Suprapubic skin (tissue), 4 donors: ENCODE measurements around the gene CEP83. TPM values are rescaled to one million over a fixed set of nuclear protein-coding genes. Genes with fewer than 3 reads are reported as not detected.
A peak's percentile ranks its signal among the peaks of the same experiment; 100 is the strongest.

Experiments
- DNase-seq, 2 donors: peaks; one replicate each; pipeline ENCODE4 v3.0.0-alpha.2; 2019; ENCODE audit warnings: low spot score in 2 of 2
- H3K27ac ChIP-seq: fragments of 200-600 bp; sonication (generic); one replicate; pipeline ENCODE4 v1.5.1; 2019
- H3K27me3 ChIP-seq: fragments of 200-600 bp; sonication (generic); one replicate; pipeline ENCODE4 v1.5.1; 2019
- H3K36me3 ChIP-seq: fragments of 200-600 bp; sonication (generic); one replicate; pipeline ENCODE4 v1.5.1; 2019
- H3K4me1 ChIP-seq: fragments of 200-600 bp; sonication (generic); one replicate; pipeline ENCODE4 v1.5.1; 2019
- H3K4me3 ChIP-seq: fragments of 200-600 bp; sonication (generic); one replicate; pipeline ENCODE4 v1.5.1; 2019; ENCODE audit warnings: mild to moderate bottlenecking
- H3K9me3 ChIP-seq: fragments of 200-600 bp; sonication (generic); one replicate; pipeline ENCODE4 v1.5.1; 2019
- EP300 ChIP-seq: sonication (generic); formaldehyde crosslinking; IDR thresholded peaks from one replicate; pipeline ENCODE4 v1.6.1; 2017; ENCODE audit warnings: antibody characterized with exemption
- POLR2A ChIP-seq, 2 donors: fragments of 450-650 bp; IDR thresholded peaks; one replicate each; pipeline ENCODE4 v1.6.1; 2017; ENCODE audit warnings: antibody characterized with exemption in 2 of 2, mild to moderate bottlenecking in 2 of 2, moderate library complexity in 2 of 2
- POLR2AphosphoS5 ChIP-seq, 3 donors: sonication (generic); formaldehyde crosslinking; IDR thresholded peaks; one replicate each; pipeline ENCODE4 v1.6.1; 2017; ENCODE audit warnings: antibody characterized with exemption in 3 of 3
- WGBS: methylation state at CpG from one replicate; pipeline ENCODE4 v1.1.5; 2018; 5-methylcytosine and 5-hydroxymethylcytosine counted together
- total RNA-seq, 4 donors: library from RNA; depleted of rRNA; stranded (reverse); fragments of >200 nt; gene quantifications; one replicate each; pipeline ENCODE4 v1.1.0, GENCODE V29; 2016
- TF ChIP-seq, protein P1 (sequence below), 2 donors: fragments of 200-600 bp in 1 of 2; fragments of 450-650 bp in 1 of 2; sonication (generic) in 1 of 2; IDR thresholded peaks; one replicate each; pipeline ENCODE4 v1.5.1; 2016 to 2019; ENCODE audit warnings: antibody characterized with exemption in 2 of 2, mild to moderate bottlenecking in 1 of 2, moderate library complexity in 1 of 2

Gene CEP83
- total RNA-seq, 4 donors from 2014 or later: 8.5 to 18.4 (median 12.6) TPM

- no peak for DNase-seq
- H3K4me3 ChIP-seq: no peak overlapping the region
- H3K36me3 ChIP-seq: no peaks in the 10 kb centered on the region
- H3K9me3 ChIP-seq: peaks cover 22% of the 10 kb centered on the region
- H3K27ac ChIP-seq: no peak overlapping the region
- TF ChIP-seq, protein P1, sequence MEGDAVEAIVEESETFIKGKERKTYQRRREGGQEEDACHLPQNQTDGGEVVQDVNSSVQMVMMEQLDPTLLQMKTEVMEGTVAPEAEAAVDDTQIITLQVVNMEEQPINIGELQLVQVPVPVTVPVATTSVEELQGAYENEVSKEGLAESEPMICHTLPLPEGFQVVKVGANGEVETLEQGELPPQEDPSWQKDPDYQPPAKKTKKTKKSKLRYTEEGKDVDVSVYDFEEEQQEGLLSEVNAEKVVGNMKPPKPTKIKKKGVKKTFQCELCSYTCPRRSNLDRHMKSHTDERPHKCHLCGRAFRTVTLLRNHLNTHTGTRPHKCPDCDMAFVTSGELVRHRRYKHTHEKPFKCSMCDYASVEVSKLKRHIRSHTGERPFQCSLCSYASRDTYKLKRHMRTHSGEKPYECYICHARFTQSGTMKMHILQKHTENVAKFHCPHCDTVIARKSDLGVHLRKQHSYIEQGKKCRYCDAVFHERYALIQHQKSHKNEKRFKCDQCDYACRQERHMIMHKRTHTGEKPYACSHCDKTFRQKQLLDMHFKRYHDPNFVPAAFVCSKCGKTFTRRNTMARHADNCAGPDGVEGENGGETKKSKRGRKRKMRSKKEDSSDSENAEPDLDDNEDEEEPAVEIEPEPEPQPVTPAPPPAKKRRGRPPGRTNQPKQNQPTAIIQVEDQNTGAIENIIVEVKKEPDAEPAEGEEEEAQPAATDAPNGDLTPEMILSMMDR (IDR thresholded peaks at IDR 0.05): no peak
- TF ChIP-seq EP300: no peak
- TF ChIP-seq POLR2A (IDR thresholded peaks at IDR 0.05): no peak
- no peak for TF ChIP-seq POLR2AphosphoS5 (IDR thresholded peaks at IDR 0.05)
- no peaks in the 10 kb centered on the region for H3K27me3 ChIP-seq
- H3K4me1 ChIP-seq: no peaks in the 10 kb centered on the region
- 98% methylated on average over 5 of the region's 5 CpGs for WGBS
Observed at GRCh38 chr12:94421868-94422740, 37.6 kb downstream of the CEP83 start.

- DNase-seq: no peak
- no peak overlapping the region for H3K4me3 ChIP-seq
- H3K27ac ChIP-seq: no peak overlapping the region
- TF ChIP-seq POLR2A (IDR thresholded peaks at IDR 0.05) (no peak), EP300 (no peak), POLR2AphosphoS5 (IDR thresholded peaks at IDR 0.05) (no peak)
- TF ChIP-seq, protein P1 (IDR thresholded peaks at IDR 0.05): no peak
- 91% methylated on average over 1 of the region's 1 CpG for WGBS
- no peaks in the 10 kb centered on the region for H3K36me3 ChIP-seq
- peaks cover 22% of the 10 kb centered on the region for H3K9me3 ChIP-seq
- H3K4me1 ChIP-seq: no peaks in the 10 kb centered on the region
- no peaks in the 10 kb centered on the region for H3K27me3 ChIP-seq
Observed at GRCh38 chr12:94418517-94418916, 41.1 kb downstream of the CEP83 start.

DNA sequence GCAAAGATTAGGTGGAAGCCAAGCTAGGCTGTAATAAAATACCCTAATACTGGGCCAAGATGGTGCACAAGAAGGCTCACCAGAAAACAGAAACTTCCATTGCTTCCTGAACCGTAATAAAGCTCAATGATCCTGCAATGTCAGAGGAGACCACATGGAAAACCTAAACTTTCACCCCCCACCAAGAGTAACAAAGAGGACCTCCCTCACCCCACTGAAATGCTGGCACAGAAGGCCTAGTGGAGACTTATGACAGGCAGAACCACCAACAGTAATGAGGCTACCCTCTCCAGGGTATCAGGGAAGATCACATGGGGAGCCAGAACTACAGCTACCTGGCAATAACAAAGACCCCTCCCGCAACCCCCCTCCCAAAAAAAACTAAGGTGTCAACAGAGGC lies 43.1 kb downstream of the CEP83 start:
- no peaks in the 10 kb centered on the region for H3K4me1 ChIP-seq
- no peak overlapping the region for H3K27ac ChIP-seq
- no peaks in the 10 kb centered on the region for H3K36me3 ChIP-seq
- no peaks in the 10 kb centered on the region for H3K27me3 ChIP-seq
- no peak overlapping the region for H3K4me3 ChIP-seq
- no peak for DNase-seq
- H3K9me3 ChIP-seq: peaks cover 8% of the 10 kb centered on the region
- no peak for TF ChIP-seq EP300
- no peak for TF ChIP-seq POLR2AphosphoS5 (IDR thresholded peaks at IDR 0.05)
- no peak for TF ChIP-seq POLR2A (IDR thresholded peaks at IDR 0.05)
- TF ChIP-seq, protein P1 (IDR thresholded peaks at IDR 0.05): no peak
- 81% methylated on average over 2 of the region's 2 CpGs for WGBS

DNA sequence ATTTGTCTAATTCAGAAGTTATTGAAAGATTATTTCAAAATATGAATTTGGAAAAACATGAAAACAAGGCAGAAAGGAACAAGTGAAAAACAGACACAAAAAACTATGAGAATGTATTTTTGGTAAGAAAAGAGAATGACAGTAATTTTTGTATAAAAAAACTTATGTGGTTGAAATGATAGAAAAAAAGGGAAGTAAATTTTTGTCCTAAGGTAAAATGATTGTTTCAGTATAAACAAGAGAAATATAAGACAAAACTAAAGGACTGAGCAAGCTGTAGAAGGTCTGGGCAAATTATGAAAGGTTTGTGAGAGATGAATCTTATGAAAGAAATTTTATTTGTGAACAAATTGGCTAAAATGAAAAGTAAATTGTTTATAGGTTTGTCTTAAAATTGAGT lies 44.6 kb downstream of the CEP83 start:
- no peaks in the 10 kb centered on the region for H3K4me1 ChIP-seq
- no peak overlapping the region for H3K4me3 ChIP-seq
- no peaks in the 10 kb centered on the region for H3K27me3 ChIP-seq
- no peaks in the 10 kb centered on the region for H3K36me3 ChIP-seq
- TF ChIP-seq POLR2A (IDR thresholded peaks at IDR 0.05): no peak
- TF ChIP-seq EP300: no peak
- no peak for TF ChIP-seq POLR2AphosphoS5 (IDR thresholded peaks at IDR 0.05)
- TF ChIP-seq, protein P1 (IDR thresholded peaks at IDR 0.05): no peak
- H3K9me3 ChIP-seq: no peaks in the 10 kb centered on the region
- no peak overlapping the region for H3K27ac ChIP-seq
- no peak for DNase-seq

DNA sequence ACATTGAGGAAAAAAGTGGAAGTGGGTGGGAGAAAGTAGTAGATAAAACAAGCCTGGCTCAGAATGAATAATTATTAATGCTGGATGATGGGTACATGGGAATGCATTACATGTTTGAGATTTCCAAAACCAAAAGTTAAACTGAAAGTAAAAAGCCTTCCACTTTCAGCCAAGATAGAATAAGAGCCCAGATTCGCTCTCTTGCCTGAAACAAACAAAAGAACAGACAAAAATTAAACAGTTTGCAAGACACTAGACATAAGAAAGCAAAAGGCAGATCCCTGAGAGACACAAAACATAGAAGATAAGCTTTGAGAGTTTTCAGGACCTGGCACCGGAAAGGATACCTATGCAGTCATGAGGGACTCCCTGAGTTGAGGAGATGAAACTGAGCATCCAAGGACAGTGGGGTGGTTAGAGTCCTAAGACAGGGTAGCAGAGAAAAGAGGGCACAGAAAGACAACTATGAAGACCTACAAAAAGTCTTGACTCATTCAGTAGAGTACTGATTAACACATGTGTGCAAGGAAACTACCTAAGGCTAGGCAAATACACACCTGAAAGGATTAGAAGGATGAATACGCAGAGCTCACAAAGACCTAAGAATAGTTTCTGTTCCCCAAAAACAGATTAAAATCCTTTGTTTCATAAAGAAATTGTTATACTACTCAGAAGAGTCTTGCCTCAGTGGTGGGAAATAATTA lies 54.1 kb downstream of the CEP83 start:
- Histone ChIP-seq H3K27ac (no peak overlapping the region), H3K36me3 (peaks cover 15% of the 10 kb centered on the region), H3K9me3 (no peaks in the 10 kb centered on the region), H3K4me1 (no peaks in the 10 kb centered on the region), H3K27me3 (no peaks in the 10 kb centered on the region), H3K4me3 (peak overlapping the region; percentile 11)
- 78% methylated on average over 3 of the region's 3 CpGs for WGBS
- no peak for TF ChIP-seq POLR2A (IDR thresholded peaks at IDR 0.05)
- TF ChIP-seq POLR2AphosphoS5 (IDR thresholded peaks at IDR 0.05): no peak
- TF ChIP-seq, protein P1 (IDR thresholded peaks at IDR 0.05): no peak
- no peak for TF ChIP-seq EP300
- DNase-seq: no peak
